MM.1S (cell line): ENCODE data around the gene SH3BP5L.

Experiments
- CTCF ChIP-seq: fragments of 300-600 bp; sonication (generic); IDR thresholded peaks from 2 replicates; pipeline ENCODE4 v1.5.1; 2016; ENCODE audit warnings: antibody characterized with exemption, low read length, mixed read lengths
- EZH2 ChIP-seq: fragments of 300-600 bp; sonication (generic); optimal IDR thresholded peaks from 2 replicates; pipeline ENCODE3; 2017; ENCODE audit warnings: low read depth, mild to moderate bottlenecking, antibody characterized with exemption, low read length, mixed read lengths

- TF ChIP-seq CTCF (no peak), EZH2 (no peak)
Measured at GRCh38 chr1:248840946-248841345, 15.2 kb upstream of the SH3BP5L start.
